Activated CD4-positive, alpha-beta memory T cell treated with anti-CD3 and anti-CD28 coated beads, Interleukin-2, amount 10 ng/mL, durations not matched to agents 7 days and 5 days (primary cell): ENCODE measurements around the gene HAUS3. TPM values are rescaled to one million over a fixed set of nuclear protein-coding genes. Genes with fewer than 3 reads are reported as not detected.

Experiments
- CTCF ChIA-PET: fragments of 350-600 bp; sonication (Branson Sonifier 250); formaldehyde crosslinking; loops from one replicate; lab custom pipeline; 2021; ENCODE audit warnings: antibody characterized with exemption, inconsistent platforms; lab: Charles Lee
- POLR2A ChIA-PET: fragments of 350-600 bp; sonication (Branson Sonifier 250); formaldehyde crosslinking; loops from one replicate; lab custom pipeline; 2021; ENCODE audit warnings: antibody characterized with exemption; lab: Charles Lee
- DNase-seq: peaks from one replicate; pipeline ENCODE4 v3.0.0-alpha.2; 2020
- H3K27ac Mint-ChIP-seq: one replicate; pipeline ENCODE4 v1.8.0; 2021; ENCODE audit warnings: mild to moderate bottlenecking, mixed read lengths
- H3K27me3 Mint-ChIP-seq: one replicate; pipeline ENCODE4 v1.8.0; 2021; ENCODE audit warnings: mixed read lengths
- H3K36me3 Mint-ChIP-seq: one replicate; pipeline ENCODE4 v1.8.0; 2021; ENCODE audit warnings: low read depth, mixed read lengths
- H3K4me1 Mint-ChIP-seq: one replicate; pipeline ENCODE4 v1.8.0; 2021; ENCODE audit warnings: mixed read lengths
- H3K4me3 Mint-ChIP-seq: one replicate; pipeline ENCODE4 v1.8.0; 2021; ENCODE audit warnings: mild to moderate bottlenecking, mixed read lengths
- H3K9me3 Mint-ChIP-seq: one replicate; pipeline ENCODE4 v1.8.0; 2021; ENCODE audit warnings: mixed read lengths
- total RNA-seq, 2 experiments: library from RNA; stranded (reverse); gene quantifications; one replicate each; pipeline ENCODE4 v1.2.3, GENCODE V29; 2021

The HAUS3 gene, protein sequence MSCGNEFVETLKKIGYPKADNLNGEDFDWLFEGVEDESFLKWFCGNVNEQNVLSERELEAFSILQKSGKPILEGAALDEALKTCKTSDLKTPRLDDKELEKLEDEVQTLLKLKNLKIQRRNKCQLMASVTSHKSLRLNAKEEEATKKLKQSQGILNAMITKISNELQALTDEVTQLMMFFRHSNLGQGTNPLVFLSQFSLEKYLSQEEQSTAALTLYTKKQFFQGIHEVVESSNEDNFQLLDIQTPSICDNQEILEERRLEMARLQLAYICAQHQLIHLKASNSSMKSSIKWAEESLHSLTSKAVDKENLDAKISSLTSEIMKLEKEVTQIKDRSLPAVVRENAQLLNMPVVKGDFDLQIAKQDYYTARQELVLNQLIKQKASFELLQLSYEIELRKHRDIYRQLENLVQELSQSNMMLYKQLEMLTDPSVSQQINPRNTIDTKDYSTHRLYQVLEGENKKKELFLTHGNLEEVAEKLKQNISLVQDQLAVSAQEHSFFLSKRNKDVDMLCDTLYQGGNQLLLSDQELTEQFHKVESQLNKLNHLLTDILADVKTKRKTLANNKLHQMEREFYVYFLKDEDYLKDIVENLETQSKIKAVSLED
- total RNA-seq, result 10 to 100 TPM; 27.1 to 27.4 TPM

DNA sequence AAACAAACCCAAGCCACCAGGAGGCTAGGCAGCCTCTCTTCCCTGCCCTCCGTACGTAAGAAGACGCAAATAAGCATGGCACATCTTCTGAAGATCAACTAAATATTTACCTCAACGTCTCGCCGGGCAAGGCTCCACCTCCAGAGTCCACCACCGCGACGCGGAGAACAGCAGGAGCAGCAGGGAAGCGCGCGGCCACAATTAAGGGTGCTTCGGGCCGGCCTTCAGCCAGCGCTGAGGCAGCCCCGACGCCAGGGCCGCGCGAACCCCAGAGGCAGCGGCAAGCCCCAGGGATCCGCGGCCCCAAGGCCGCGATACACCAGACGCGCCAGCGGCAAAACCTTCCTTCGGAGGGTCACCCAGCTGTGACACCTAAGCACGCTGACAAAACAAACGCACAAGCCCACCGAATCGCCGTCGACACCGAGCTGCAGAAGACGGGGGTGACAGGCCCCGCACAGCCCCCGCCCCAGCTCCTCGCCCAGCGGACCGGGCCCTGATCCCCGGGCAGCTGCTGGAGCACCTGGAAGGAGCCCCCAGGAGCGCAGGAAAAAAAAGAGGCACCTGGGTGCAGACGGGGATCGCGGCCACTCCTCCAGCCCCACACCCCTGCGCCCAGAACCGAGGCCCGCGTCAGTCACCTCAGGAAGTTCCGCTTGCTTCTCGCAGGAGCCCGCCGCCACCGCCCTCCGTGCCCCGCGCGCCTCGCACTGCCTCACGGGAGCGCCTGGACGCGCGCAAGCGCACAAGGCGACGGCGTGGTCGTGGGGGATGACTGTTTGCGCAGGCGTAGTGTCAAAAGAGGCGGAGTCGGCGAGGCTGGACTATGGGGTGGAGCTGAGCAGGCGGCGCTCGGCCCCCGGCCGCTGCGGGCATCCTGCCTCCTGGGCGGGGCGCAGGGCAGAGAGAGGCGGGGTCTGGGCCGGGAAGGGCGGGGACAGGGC is at the start of gene HAUS3, which contains the start of gene POLN:
Gene HAUS3, minus strand, starts transcription at position 712 of the 944 bp plus-strand sequence. CDS start 1,175 bp downstream, outside the sequence.
Gene POLN, minus strand, starts transcription at position 712 of the 944 bp plus-strand sequence. CDS start 12,890 bp downstream, outside the sequence.
- ChIA-PET POLR2A (interaction anchor here (0.5 to 5.5 kb wide), 31 partner anchors 9 to 1311 kb away, joined by 3 to 60 read pairs (median 4); partner anchors contain the start of genes CFAP99, FAM193A, MXD4 and NELFA), CTCF (interaction anchor here (0.6 to 2.5 kb wide), 14 partner anchors 9 to 227 kb away, joined by 3 to 15 read pairs (median 5); partner anchors contain the start of genes CFAP99, MXD4, RNF4 and ZFYVE28)
- H3K4me1 Mint-ChIP-seq, result peaks cover 59% of the 10 kb centered on the region
- H3K36me3 Mint-ChIP-seq, result peaks cover 40% of the 10 kb centered on the region
- H3K9me3 Mint-ChIP-seq, result no peaks in the 10 kb centered on the region
- H3K27me3 Mint-ChIP-seq, result no peaks in the 10 kb centered on the region
- H3K4me3 Mint-ChIP-seq, result peak within 1 kb of the TSS; percentile 95
- DNase-seq, result peak; percentile 100
- H3K27ac Mint-ChIP-seq, result peak within 1 kb of the TSS; percentile 92

DNA sequence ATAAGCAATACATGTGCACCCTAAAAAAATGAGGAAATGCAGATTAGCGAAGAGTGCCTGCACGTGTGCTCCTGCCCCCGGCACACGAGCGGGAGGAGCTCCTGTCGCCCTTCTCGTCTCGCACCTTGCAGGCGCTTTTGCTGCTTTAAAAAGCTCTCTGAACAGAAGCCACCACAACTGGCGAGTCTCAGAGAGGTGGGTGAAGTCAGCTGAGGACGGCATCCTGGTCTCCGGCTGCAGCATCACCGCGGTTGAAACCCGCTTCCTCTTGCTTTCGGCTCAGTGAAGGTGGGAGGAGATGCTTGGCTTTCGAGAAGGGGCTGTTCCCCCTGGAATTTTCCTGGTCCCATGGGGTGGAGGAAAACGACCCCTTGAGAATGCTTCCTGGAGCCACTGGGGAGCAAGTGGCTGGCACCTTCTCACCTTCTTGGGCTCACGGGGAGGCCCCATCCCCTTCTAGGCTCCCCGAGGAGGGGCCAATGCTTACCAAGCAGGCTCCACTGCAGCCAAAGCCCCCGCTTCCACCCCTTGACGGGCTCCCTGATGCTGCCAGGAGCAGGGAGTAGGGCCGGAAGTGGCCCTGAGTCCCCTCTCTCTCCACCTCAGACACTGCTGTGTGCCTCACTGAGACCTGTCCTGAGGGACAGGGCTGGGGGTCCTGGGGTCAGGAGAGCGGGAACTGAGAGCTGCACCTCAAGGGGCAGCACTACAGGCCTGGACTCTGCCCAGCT is 49.2 kb upstream of the HAUS3 start:
- ChIA-PET POLR2A (interaction anchor here (0.6 to 2.0 kb wide), 8 partner anchors 9 to 179 kb away, joined by 3 to 16 read pairs (median 4); partner anchors contain the start of genes CFAP99, HAUS3, POLN and RNF4), CTCF (interaction anchor here (0.7 to 1.6 kb wide), 3 partner anchors 9 to 128 kb away, joined by 3 to 7 read pairs (median 3); partner anchors contain the start of genes CFAP99, MXD4 and ZFYVE28)
- no peak overlapping the region for H3K4me3 Mint-ChIP-seq
- H3K4me1 Mint-ChIP-seq, result peaks cover 25% of the 10 kb centered on the region
- no peaks in the 10 kb centered on the region for H3K27me3 Mint-ChIP-seq
- DNase-seq, result peak; percentile 77
- peaks cover 4% of the 10 kb centered on the region for H3K36me3 Mint-ChIP-seq
- H3K9me3 Mint-ChIP-seq, result no peaks in the 10 kb centered on the region
- peak overlapping the region; percentile 7 for H3K27ac Mint-ChIP-seq

DNA sequence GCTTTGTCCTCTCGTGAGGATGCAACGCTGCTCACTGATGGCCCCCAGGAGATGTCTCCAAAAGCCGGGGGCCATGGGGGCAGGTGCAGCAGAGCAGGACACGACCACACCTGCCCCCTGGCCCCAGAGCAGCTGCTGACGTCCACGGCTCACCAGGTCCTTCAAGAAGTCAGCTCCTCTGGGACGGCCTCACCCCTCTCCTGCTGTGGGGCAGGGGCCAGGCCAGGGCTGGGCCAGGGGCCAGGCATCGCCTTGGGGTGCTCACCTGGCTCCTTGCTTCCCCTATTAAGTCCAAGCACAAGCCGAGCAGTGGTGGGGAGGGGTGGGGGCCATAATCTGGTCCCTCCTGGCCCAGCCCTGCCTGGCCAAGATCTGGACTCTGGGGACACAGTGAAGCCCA is 48.6 kb upstream of the HAUS3 start:
- ChIA-PET CTCF (interaction anchor here (0.7 to 1.6 kb wide), 3 partner anchors 9 to 128 kb away, joined by 3 to 7 read pairs (median 3); partner anchors contain the start of genes CFAP99, MXD4 and ZFYVE28), POLR2A (interaction anchor here (0.6 to 2.0 kb wide), 7 partner anchors 8 to 180 kb away, joined by 3 to 16 read pairs (median 4); partner anchors contain the start of genes CFAP99, HAUS3, POLN and ZFYVE28)
- Mint-ChIP-seq H3K4me1 (peaks cover 24% of the 10 kb centered on the region), H3K27me3 (no peaks in the 10 kb centered on the region), H3K4me3 (no peak overlapping the region), H3K27ac (peak overlapping the region; percentile 7), H3K36me3 (peaks cover under 1% of the 10 kb centered on the region), H3K9me3 (no peaks in the 10 kb centered on the region)
- no peak for DNase-seq

DNA sequence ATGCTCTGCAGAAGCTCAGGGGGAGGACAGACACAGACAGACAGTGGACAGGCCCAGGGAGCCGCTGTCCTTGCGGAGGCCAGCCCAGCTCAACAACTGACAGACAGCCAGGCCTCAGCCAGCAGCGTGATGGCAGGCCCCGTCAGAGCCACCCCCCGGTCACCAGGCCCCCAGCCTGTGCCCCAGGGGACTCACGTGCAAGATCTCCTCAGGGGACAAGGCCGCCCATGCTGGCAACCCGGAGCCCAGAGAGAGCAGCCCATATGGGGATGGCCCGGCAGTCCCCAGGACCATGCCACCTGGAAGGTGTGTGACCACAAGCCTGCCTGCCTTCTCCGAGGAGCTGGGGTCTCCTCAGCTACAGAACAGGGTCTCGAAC is 48.0 kb upstream of the HAUS3 start:
- DNase-seq, result no peak
- no peaks in the 10 kb centered on the region for H3K36me3 Mint-ChIP-seq
- no peaks in the 10 kb centered on the region for H3K27me3 Mint-ChIP-seq
- POLR2A ChIA-PET, result interaction anchor here (0.8 to 2.0 kb wide), 5 partner anchors 8 to 129 kb away, joined by 3 to 16 read pairs (median 5); partner anchors contain the start of genes CFAP99, HAUS3, POLN and ZFYVE28
- CTCF ChIA-PET, result interaction anchor here (1.0 kb wide), 1 partner anchor 28 kb away, joined by 3 read pairs; the partner anchor contains the start of gene MXD4
- H3K9me3 Mint-ChIP-seq, result no peaks in the 10 kb centered on the region
- no peak overlapping the region for H3K27ac Mint-ChIP-seq
- no peak overlapping the region for H3K4me3 Mint-ChIP-seq
- peaks cover 23% of the 10 kb centered on the region for H3K4me1 Mint-ChIP-seq

DNA sequence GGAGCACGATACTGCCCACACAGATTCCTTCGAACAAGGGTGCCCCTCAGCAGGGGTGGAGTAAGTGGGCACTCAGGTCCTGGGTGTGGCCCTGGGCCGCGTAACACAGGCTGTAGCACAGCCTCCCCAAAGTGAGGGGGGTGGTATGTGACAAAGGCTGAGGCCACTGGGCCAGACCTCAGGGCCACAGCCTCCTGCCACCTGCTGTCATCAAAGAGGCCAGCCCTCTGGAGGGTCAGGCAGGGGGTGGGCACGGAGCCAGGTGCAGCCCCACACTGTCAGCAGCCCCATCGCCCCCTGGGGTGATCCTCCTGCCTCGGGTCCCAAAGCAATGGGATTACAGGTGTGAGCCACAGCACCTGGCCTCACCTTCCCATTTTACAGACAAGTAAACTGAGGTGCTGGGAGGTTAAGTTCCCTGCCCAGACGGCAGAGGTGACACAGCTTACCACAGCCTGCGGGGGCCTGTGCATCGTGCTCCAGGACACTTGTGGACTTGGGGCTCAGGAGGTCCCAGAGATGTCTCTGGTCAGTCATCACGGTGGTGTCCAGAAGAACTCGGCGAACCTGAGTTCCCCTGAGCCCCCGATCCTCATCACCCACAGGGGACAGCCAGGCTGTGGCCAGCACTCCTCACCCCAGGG is 47.5 kb upstream of the HAUS3 start:
- ChIA-PET POLR2A (interaction anchor here (1.0 to 1.6 kb wide), 2 partner anchors 13 to 47 kb away, joined by 3 to 5 read pairs; partner anchors contain the start of genes HAUS3 and POLN), CTCF (no interaction called here)
- no peaks in the 10 kb centered on the region for H3K9me3 Mint-ChIP-seq
- H3K27me3 Mint-ChIP-seq, result no peaks in the 10 kb centered on the region
- peaks cover 22% of the 10 kb centered on the region for H3K4me1 Mint-ChIP-seq
- no peak for DNase-seq
- no peak overlapping the region for H3K27ac Mint-ChIP-seq
- H3K36me3 Mint-ChIP-seq, result no peaks in the 10 kb centered on the region
- no peak overlapping the region for H3K4me3 Mint-ChIP-seq

DNA sequence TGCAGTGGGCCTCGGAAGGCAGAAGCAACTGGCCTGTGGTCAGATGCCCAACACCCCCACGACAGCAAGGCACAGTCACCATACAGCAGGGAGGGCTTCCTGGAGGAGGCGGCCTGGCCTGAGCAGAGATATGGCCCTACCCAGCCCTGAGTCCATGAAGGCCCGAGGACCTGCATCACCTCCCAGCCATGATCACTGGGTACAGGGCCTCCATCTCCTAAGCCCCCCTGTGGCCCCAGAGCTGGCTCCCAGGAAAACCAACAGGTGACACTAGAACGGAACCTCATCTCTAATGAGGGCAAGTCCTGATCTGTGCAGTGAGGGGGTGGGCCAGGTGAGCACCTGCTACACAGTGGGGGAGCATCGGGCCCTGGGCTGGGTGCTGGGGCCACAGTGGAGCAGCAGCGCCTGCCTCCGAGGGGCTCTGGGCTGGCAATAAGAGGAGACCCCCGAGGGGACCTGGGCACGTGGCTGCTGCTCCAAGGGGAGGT is 46.2 kb upstream of the HAUS3 start:
- POLR2A ChIA-PET, result interaction anchor here (1.0 to 1.4 kb wide), 2 partner anchors 14 to 26 kb away, joined by 3 to 6 read pairs; partner anchors contain the start of gene MXD4
- no peak for DNase-seq

DNA sequence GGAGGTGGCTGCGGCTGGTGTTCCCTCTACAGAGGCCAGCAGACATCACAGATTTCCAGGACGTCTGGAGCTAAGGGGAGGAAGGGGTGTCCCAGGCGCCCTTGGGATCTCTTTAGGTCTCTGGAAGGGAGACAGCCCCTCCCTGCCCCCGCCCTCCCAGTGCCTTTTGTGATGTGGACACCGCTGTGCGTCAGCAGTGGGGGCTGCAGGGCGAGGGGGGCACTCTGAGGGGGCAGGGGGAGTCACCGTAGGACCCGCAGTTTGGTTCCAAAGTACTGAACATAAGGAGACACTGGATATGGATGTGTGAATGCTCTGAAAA is 45.6 kb upstream of the HAUS3 start:
- H3K27me3 Mint-ChIP-seq, result no peaks in the 10 kb centered on the region
- H3K9me3 Mint-ChIP-seq, result no peaks in the 10 kb centered on the region
- ChIA-PET POLR2A (interaction anchor here (1.4 kb wide), 1 partner anchor 25 kb away, joined by 6 read pairs; the partner anchor contains the start of gene MXD4), CTCF (no interaction called here)
- H3K27ac Mint-ChIP-seq, result no peak overlapping the region
- H3K4me1 Mint-ChIP-seq, result peaks cover 28% of the 10 kb centered on the region
- no peak overlapping the region for H3K4me3 Mint-ChIP-seq
- DNase-seq, result no peak
- no peaks in the 10 kb centered on the region for H3K36me3 Mint-ChIP-seq

More for the DNA sequence above, 46.2 kb upstream of the HAUS3 start:
- Mint-ChIP-seq H3K27me3 (no peaks in the 10 kb centered on the region), H3K36me3 (no peaks in the 10 kb centered on the region), H3K4me1 (peaks cover 25% of the 10 kb centered on the region), H3K9me3 (no peaks in the 10 kb centered on the region), H3K27ac (no peak overlapping the region), H3K4me3 (no peak overlapping the region)
- CTCF ChIA-PET, result no interaction called here

DNA sequence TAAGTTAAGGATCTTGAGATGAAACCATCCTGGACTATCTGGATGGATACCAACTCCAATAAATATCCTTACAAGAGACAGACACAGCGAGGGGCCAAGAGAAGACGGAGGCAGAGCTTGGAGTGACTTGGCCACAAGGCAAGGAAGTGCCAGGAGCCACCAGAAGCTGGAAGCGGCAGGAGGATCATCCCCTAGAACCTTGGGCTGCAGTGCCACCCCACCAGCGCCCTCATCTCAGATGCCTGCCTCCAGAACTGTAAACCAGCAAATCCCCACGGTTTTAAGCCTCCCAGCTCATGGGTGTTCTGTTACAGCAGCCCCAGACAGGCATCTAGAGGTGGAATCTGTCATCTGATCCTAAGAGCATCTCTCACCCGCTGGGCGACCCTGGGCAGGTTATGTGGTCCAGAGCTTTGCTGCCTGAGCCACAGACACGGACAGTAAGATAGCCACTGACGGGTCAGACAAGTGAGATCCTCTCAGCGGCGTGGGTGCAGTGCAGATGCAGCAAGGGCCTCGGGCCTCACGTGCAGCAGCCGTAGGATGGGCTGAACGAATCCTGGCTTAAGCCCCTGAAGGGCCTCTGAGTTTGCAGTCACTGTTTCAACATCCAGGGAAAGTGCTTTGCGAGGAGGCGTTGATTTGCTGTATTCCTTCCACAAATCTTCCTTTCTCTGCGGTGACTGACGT is 45.1 kb upstream of the HAUS3 start:
- POLR2A ChIA-PET, result interaction anchor here (1.4 kb wide), 1 partner anchor 25 kb away, joined by 6 read pairs; the partner anchor contains the start of gene MXD4
- H3K27ac Mint-ChIP-seq, result no peak overlapping the region
- no peak for DNase-seq
- H3K36me3 Mint-ChIP-seq, result no peaks in the 10 kb centered on the region
- peaks cover 32% of the 10 kb centered on the region for H3K4me1 Mint-ChIP-seq
- H3K9me3 Mint-ChIP-seq, result no peaks in the 10 kb centered on the region
- no peak overlapping the region for H3K4me3 Mint-ChIP-seq
- H3K27me3 Mint-ChIP-seq, result no peaks in the 10 kb centered on the region
- CTCF ChIA-PET, result no interaction called here

DNA sequence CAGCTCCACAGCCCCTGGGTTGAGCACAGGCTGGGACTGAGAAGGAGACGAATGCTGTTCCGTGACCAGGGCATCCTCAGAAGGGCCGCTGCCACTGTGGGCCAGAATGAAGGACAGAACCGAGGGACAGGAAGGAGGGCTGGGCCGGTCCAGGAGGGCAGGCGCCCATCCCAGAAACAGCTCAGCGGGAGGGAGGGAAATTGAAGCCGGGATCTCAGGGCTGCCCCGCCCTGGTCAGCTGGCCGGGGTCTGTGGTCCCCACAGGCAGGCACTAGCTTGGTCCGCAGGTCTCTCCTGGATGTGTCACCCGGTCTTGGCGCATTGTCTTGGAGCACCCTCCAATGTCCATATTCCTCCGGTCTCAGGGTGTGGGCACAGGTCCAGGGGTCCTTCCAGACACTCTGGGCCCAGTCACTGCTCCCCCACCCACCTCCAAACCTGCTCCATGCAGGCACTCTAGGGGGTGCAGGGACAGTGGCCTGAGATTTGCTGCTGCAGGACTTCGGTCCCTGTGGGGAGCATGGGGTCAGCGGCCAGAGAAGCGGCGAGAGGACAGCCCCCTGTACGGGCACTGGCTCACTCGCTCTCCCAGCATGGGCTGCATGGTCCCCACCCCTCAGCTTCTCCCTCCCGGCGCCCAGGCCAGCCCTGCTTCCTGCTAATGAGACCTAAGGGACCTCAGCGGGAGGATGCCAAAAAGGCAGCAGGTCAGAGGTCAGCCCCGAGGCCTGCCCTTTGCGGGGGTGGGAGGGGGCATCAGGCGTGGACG is 43.9 kb upstream of the HAUS3 start:
- ChIA-PET POLR2A (no interaction called here), CTCF (no interaction called here)
- peaks cover 37% of the 10 kb centered on the region for H3K4me1 Mint-ChIP-seq
- no peaks in the 10 kb centered on the region for H3K27me3 Mint-ChIP-seq
- H3K4me3 Mint-ChIP-seq, result no peak overlapping the region
- DNase-seq, result no peak
- H3K36me3 Mint-ChIP-seq, result no peaks in the 10 kb centered on the region
- no peaks in the 10 kb centered on the region for H3K9me3 Mint-ChIP-seq
- H3K27ac Mint-ChIP-seq, result no peak overlapping the region
